CD14-positive monocyte (primary cell): ENCODE measurements around the gene ACSS2. TPM values are rescaled to one million over a fixed set of nuclear protein-coding genes. Genes with fewer than 3 reads are reported as not detected.

Experiments
- DNase-seq, 3 donors: peaks; one replicate each; pipeline ENCODE4 v3.0.0-alpha.2; 2011 to 2022
- H2AFZ ChIP-seq: 2 replicates; pipeline ENCODE4 v1.6.0; 2012; ENCODE audit warnings: mild to moderate bottlenecking, low read depth, low read length, inconsistent platforms; ENCODE audit not compliant: insufficient read depth, poor library complexity, severe bottlenecking
- H3K27ac ChIP-seq, 2 donors: 1 replicate in 1 of 2; 2 replicates in 1 of 2; pipeline ENCODE4 v1.5.1; 2012 to 2013; ENCODE audit warnings: low read length in 2 of 2, control low read depth in 1 of 2, inconsistent platforms in 1 of 2, low read depth in 1 of 2, mild to moderate bottlenecking in 1 of 2
- H3K27me3 ChIP-seq, 2 donors: one replicate each; pipeline versions ENCODE4 v1.6.0 to v1.6.1; 2011 to 2013; ENCODE audit warnings: low read length in 2 of 2; ENCODE audit not compliant: control insufficient read depth in 2 of 2, insufficient read depth in 2 of 2
- H3K36me3 ChIP-seq, 2 donors: replicated peaks in 1 of 2; 1 replicate in 1 of 2; 2 replicates in 1 of 2; pipeline versions ENCODE4 v1.5.1 to v1.6.1; 2012 to 2013; ENCODE audit warnings: low read length in 2 of 2, control low read depth in 1 of 2, inconsistent platforms in 1 of 2, mild to moderate bottlenecking in 1 of 2; ENCODE audit not compliant: insufficient read depth in 2 of 2, control insufficient read depth in 1 of 2
- H3K4me1 ChIP-seq, 2 donors: 1 replicate in 1 of 2; 2 replicates in 1 of 2; pipeline versions ENCODE4 v1.5.1 to v1.6.1; 2012 to 2013; ENCODE audit warnings: low read length in 2 of 2, control low read depth in 1 of 2, inconsistent platforms in 1 of 2, mild to moderate bottlenecking in 1 of 2, moderate library complexity in 1 of 2; ENCODE audit not compliant: insufficient read depth in 2 of 2, control insufficient read depth in 1 of 2
- H3K4me2 ChIP-seq: replicated peaks from 2 replicates; pipeline ENCODE3; 2012; ENCODE audit warnings: low read length, moderate library complexity, mild to moderate bottlenecking; ENCODE audit not compliant: poor library complexity, severe bottlenecking; ENCODE audit errors: extremely low read depth
- H3K4me3 ChIP-seq, 3 experiments: fragments of 200-600 bp in 1 of 3; sonication (generic) in 1 of 3; replicated peaks in 1 of 3; 1 replicate in 2 of 3; 2 replicates in 1 of 3; pipeline ENCODE4 v1.5.1; 2011 to 2013; ENCODE audit warnings: low read length in 3 of 3, mild to moderate bottlenecking in 3 of 3, control low read depth in 2 of 3, low read depth in 2 of 3, inconsistent platforms in 1 of 3, moderate library complexity in 1 of 3
- H3K79me2 ChIP-seq: 2 replicates; pipeline ENCODE4 v1.6.0; 2012; ENCODE audit warnings: mild to moderate bottlenecking, control low read depth, inconsistent platforms, low read length, moderate library complexity; ENCODE audit not compliant: insufficient read depth
- H3K9ac ChIP-seq: 2 replicates; pipeline ENCODE4 v1.6.0; 2017; ENCODE audit warnings: low read length, mild to moderate bottlenecking; ENCODE audit not compliant: insufficient read depth, poor library complexity, severe bottlenecking
- H3K9me3 ChIP-seq, 2 donors: replicated peaks in 1 of 2; 1 replicate in 1 of 2; 2 replicates in 1 of 2; pipeline versions ENCODE4 v1.5.1 to v1.6.1; 2012 to 2013; ENCODE audit warnings: low read length in 2 of 2, control low read depth in 1 of 2; ENCODE audit not compliant: control insufficient read depth in 1 of 2, insufficient read depth in 1 of 2
- H4K20me1 ChIP-seq: 2 replicates; pipeline ENCODE4 v1.6.0; 2012; ENCODE audit warnings: mild to moderate bottlenecking, low read length, control low read depth, moderate library complexity; ENCODE audit not compliant: insufficient read depth
- H3K27ac Mint-ChIP-seq, 7 donors: one replicate each; pipeline ENCODE4 v1.8.0; 2020; ENCODE audit warnings: mild to moderate bottlenecking in 7 of 7, mixed read lengths in 7 of 7, moderate library complexity in 6 of 7, inconsistent platforms in 2 of 7
- H3K27me3 Mint-ChIP-seq, 3 donors: one replicate each; pipeline ENCODE4 v1.8.0; 2021 to 2022; ENCODE audit warnings: low read depth in 3 of 3, mild to moderate bottlenecking in 3 of 3, mixed read lengths in 3 of 3, moderate library complexity in 3 of 3, inconsistent platforms in 1 of 3
- H3K36me3 Mint-ChIP-seq, 2 donors: one replicate each; pipeline ENCODE4 v1.8.0; 2020; ENCODE audit warnings: mixed read lengths in 2 of 2, inconsistent platforms in 1 of 2, mild to moderate bottlenecking in 1 of 2
- H3K4me1 Mint-ChIP-seq: one replicate; pipeline ENCODE4 v1.8.0; 2020; ENCODE audit warnings: mild to moderate bottlenecking, mixed read lengths
- H3K4me3 Mint-ChIP-seq, 2 donors: one replicate each; pipeline ENCODE4 v1.8.0; 2020; ENCODE audit warnings: mild to moderate bottlenecking in 2 of 2, mixed read lengths in 2 of 2, moderate library complexity in 1 of 2
- H3K9me3 Mint-ChIP-seq, 7 donors: one replicate each; pipeline ENCODE4 v1.8.0; 2020 to 2022; ENCODE audit warnings: mixed read lengths in 7 of 7, mild to moderate bottlenecking in 6 of 7, moderate library complexity in 6 of 7, inconsistent platforms in 2 of 7
- CTCF ChIP-seq: fragments of 200-600 bp; IDR thresholded peaks from one replicate; pipeline ENCODE4 v1.8.0; 2022; ENCODE audit warnings: antibody characterized with exemption, mild to moderate bottlenecking
- WGBS: methylation state at CpG from one replicate; pipeline ENCODE4 v1.1.5; 2013; ENCODE audit warnings: missing lambda C conversion rate; ENCODE audit not compliant: insufficient coverage; 5-methylcytosine and 5-hydroxymethylcytosine counted together
- intact Hi-C, 2 donors: fragments of 100-400 bp; cut with micrococcal nuclease; formaldehyde crosslinking; loops; one replicate each; pipeline versions ENCODE4 v1.15.0 to v1.15.1; 2023
- polyA plus RNA-seq, 3 donors: library from polyadenylated mRNA; depleted of rRNA in 1 of 3; unstranded in 2 of 3; stranded (reverse) in 1 of 3; fragments of 300-500 nt in 2 of 3; fragments of >200 nt in 1 of 3; fragmentation: Illumina TruSeq in 2 of 3; gene quantifications; 1 replicate in 2 of 3; 2 replicates in 1 of 3; pipeline ENCODE4 v1.2.3, GENCODE V29; 2012 to 2021

ACSS2 gene
- polyA plus RNA-seq, 3 donors, result 37.7 to 67.2 (median 48.4) TPM

GRCh38 chr20:34859826-34860545 is 16.4 kb upstream of the ACSS2 start:
- no peak for DNase-seq
- Histone ChIP-seq H3K4me2 (no peak overlapping the region), H3K79me2 (no peaks in the 10 kb centered on the region), H3K4me3 (no peak overlapping the region), H3K9ac (no peak overlapping the region), H3K4me1 (peaks cover 3 to 4% of the 10 kb centered on the region in 2 donors), H4K20me1 (no peaks in the 10 kb centered on the region), H3K27ac (no peak overlapping the region), H3K9me3 (no peaks in the 10 kb centered on the region), H3K36me3 (no peaks in the 10 kb centered on the region), H3K27me3 (no peaks in the 10 kb centered on the region), H2AFZ (no peak overlapping the region)
- Mint-ChIP-seq H3K27me3 (peaks cover 0 to 3% (median 2%) of the 10 kb centered on the region in 3 donors), H3K27ac (peak overlapping the region in 1 of 7 donors; percentile 32), H3K4me1 (peaks cover 5% of the 10 kb centered on the region), H3K9me3 (peaks cover 0 to 1% (median 0%) of the 10 kb centered on the region in 7 donors), H3K36me3 (peaks cover 10% of the 10 kb centered on the region in 2 donors), H3K4me3 (no peak overlapping the region)
- no peak for TF ChIP-seq CTCF
- intact Hi-C loops, result no loop called here
- WGBS, result 93% methylated on average over 3 of the region's 9 CpGs

DNA sequence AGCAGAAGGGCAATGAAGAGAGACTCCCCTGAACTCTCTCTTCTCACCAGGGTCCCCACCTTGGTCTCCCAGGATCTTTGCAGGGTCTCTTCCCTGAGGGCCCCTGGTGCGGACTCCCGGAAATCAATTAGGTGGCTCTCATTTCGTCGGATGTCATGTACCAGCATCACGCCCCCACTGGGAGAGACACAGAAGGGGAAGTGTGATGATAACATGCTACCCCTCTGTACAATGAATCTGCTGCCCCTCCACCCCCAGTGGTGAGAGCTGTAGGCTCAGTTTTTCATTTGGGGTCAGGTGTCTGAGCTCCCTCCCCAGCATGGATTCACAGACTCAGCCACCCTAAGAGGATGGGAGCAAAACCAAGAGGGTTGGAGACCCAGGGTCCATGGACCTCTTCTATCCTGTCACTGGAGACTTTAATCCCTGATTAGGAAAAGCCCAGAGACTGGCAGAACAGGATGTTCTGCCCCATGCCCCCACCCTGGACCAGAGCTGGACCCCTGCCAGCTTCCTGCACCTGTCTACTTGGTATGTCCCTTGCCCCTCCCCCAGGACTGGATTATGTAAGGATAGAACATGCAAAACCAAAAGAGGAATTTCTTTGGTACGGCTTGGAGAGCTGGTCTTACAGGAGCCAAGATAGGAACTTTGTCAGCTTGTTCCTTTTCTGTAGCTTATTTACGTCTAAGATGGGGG is 14.9 kb upstream of the ACSS2 start:
- Histone ChIP-seq H3K9me3 (no peaks in the 10 kb centered on the region), H3K36me3 (no peaks in the 10 kb centered on the region), H3K4me1 (peaks cover 3 to 4% of the 10 kb centered on the region in 2 donors), H3K4me2 (no peak overlapping the region), H3K27ac (no peak overlapping the region), H3K4me3 (no peak overlapping the region), H2AFZ (no peak overlapping the region), H3K27me3 (no peaks in the 10 kb centered on the region), H3K9ac (no peak overlapping the region), H4K20me1 (no peaks in the 10 kb centered on the region), H3K79me2 (no peaks in the 10 kb centered on the region)
- no peak overlapping the region for H3K27ac Mint-ChIP-seq
- H3K27me3 Mint-ChIP-seq, result peaks cover 0 to 3% (median 2%) of the 10 kb centered on the region in 3 donors
- WGBS, result 20% methylated on average over 1 of the region's 7 CpGs
- peaks cover 5% of the 10 kb centered on the region for H3K4me1 Mint-ChIP-seq
- peaks cover 0 to 1% (median 0%) of the 10 kb centered on the region in 7 donors for H3K9me3 Mint-ChIP-seq
- H3K36me3 Mint-ChIP-seq, result peaks cover 7 to 10% of the 10 kb centered on the region in 2 donors
- no peak for DNase-seq
- intact Hi-C loops, result no loop called here
- TF ChIP-seq CTCF, result no peak
- H3K4me3 Mint-ChIP-seq, result no peak overlapping the region
